Tibial artery (tissue), 4 donors: ENCODE data around the gene DIDO1.

ENCODE experiments used
- DNase-seq, 2 donors: peaks; one replicate each; pipeline ENCODE4 v3.0.0-alpha.2; 2019
- H3K27ac ChIP-seq, 2 donors: fragments of 200-600 bp; sonication (generic) in 1 of 2; 1 replicate in 1 of 2; 2 replicates in 1 of 2; pipeline ENCODE4 v1.5.1; 2018 to 2019; ENCODE audit warnings: mild to moderate bottlenecking in 1 of 2
- H3K27me3 ChIP-seq, 2 donors: fragments of 200-600 bp; sonication (generic) in 1 of 2; one replicate each; pipeline versions ENCODE4 v1.5.1 to v1.6.0; 2016 to 2019
- H3K36me3 ChIP-seq, 3 donors: fragments of 200-600 bp; sonication (generic) in 2 of 3; one replicate each; pipeline ENCODE4 v1.5.1; 2016 to 2019; ENCODE audit warnings: mild to moderate bottlenecking in 2 of 3
- H3K4me1 ChIP-seq, 4 donors: fragments of 200-600 bp; sonication (generic) in 2 of 4; 1 replicate in 3 of 4; 2 replicates in 1 of 4; pipeline ENCODE4 v1.5.1; 2016 to 2019
- H3K4me3 ChIP-seq, 2 donors: fragments of 200-600 bp; sonication (generic) in 1 of 2; 1 replicate in 1 of 2; 2 replicates in 1 of 2; pipeline ENCODE4 v1.5.1; 2018 to 2019; ENCODE audit warnings: mild to moderate bottlenecking in 2 of 2
- H3K9me3 ChIP-seq, 3 donors: fragments of 200-600 bp; sonication (generic) in 1 of 3; one replicate each; pipeline ENCODE4 v1.5.1; 2016 to 2019
- CTCF ChIP-seq, 2 experiments: fragments of 200-600 bp in 1 of 2; fragments of 450-650 bp in 1 of 2; IDR thresholded peaks; one replicate each; pipeline ENCODE4 v1.5.1; 2017 to 2019; ENCODE audit warnings: antibody characterized with exemption in 2 of 2, mild to moderate bottlenecking in 1 of 2, moderate library complexity in 1 of 2
- intact Hi-C: fragments of 100-400 bp; cut with DNase I; formaldehyde crosslinking; loops from one replicate; pipeline ENCODE4 v1.15.0; 2023; ENCODE audit warnings: low total_unique reads

DIDO1 gene

GRCh38 chr20:62957136-62958117 is 31.1 kb upstream of the DIDO1 start:
- H3K36me3 ChIP-seq = no peaks in the 10 kb centered on the region
- H3K27ac ChIP-seq = no peak overlapping the region
- H3K4me3 ChIP-seq = no peak overlapping the region
- peaks cover 0 to 29% (median 22%) of the 10 kb centered on the region in 4 donors for H3K4me1 ChIP-seq
- no peaks in the 10 kb centered on the region for H3K27me3 ChIP-seq
- intact Hi-C loops = no loop called here
- DNase-seq = no peak
- no peaks in the 10 kb centered on the region for H3K9me3 ChIP-seq
- TF ChIP-seq CTCF (IDR thresholded peaks at IDR 0.05) = no peak

DNA sequence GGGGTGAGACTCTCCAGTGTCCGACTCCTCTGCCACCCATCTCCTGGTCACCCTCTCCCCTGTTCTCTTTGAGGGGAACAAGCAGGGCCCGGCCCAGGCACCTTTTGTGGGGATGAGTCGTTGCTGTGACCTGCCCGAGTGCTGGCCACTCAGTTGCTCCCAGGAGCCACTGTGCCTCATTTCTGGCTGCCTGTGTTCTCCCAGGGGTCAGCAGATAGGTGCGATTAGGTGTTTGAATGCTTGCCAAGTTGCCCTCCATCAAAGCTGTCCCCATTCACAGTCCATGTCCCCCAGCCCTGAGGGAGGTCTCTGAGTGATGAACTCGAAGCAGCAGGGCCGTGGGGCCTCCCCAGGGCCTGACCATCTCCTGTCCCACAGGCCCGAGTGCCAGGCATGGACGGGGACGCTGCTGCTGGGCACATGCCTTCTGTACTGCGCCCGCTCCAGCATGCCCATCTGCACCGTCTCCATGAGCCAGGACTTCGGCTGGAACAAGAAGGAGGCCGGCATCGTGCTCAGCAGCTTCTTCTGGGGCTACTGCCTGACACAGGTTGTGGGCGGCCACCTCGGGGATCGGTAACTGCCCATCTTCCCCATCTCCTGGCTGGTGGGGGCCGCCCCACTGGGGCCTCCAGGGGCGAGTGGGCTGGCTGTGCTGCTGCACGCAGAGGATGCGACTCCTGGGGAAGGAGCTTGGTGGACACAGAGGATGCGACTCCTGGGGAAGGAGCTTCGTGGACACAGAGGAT is 30.3 kb upstream of the DIDO1 start:
- DNase-seq = no peak
- H3K27me3 ChIP-seq = no peaks in the 10 kb centered on the region
- TF ChIP-seq CTCF (IDR thresholded peaks at IDR 0.05) = no peak
- no peaks in the 10 kb centered on the region for H3K9me3 ChIP-seq
- intact Hi-C loops = no loop called here
- H3K36me3 ChIP-seq = no peaks in the 10 kb centered on the region
- peaks cover 0 to 33% (median 26%) of the 10 kb centered on the region in 4 donors for H3K4me1 ChIP-seq
- H3K27ac ChIP-seq = no peak overlapping the region
- H3K4me3 ChIP-seq = no peak overlapping the region

- no peak for DNase-seq
- no peak overlapping the region for H3K27ac ChIP-seq
- H3K4me3 ChIP-seq = no peak overlapping the region
- H3K27me3 ChIP-seq = no peaks in the 10 kb centered on the region
- intact Hi-C loops = no loop called here
- H3K4me1 ChIP-seq = peaks cover 0 to 33% (median 26%) of the 10 kb centered on the region in 4 donors
- TF ChIP-seq CTCF (IDR thresholded peaks at IDR 0.05) = no peak
- H3K36me3 ChIP-seq = peaks cover 0 to 2% (median under 1%) of the 10 kb centered on the region in 3 donors
- no peaks in the 10 kb centered on the region for H3K9me3 ChIP-seq
Measured at GRCh38 chr20:62955519-62956386, 29.4 kb upstream of the DIDO1 start.

DNA sequence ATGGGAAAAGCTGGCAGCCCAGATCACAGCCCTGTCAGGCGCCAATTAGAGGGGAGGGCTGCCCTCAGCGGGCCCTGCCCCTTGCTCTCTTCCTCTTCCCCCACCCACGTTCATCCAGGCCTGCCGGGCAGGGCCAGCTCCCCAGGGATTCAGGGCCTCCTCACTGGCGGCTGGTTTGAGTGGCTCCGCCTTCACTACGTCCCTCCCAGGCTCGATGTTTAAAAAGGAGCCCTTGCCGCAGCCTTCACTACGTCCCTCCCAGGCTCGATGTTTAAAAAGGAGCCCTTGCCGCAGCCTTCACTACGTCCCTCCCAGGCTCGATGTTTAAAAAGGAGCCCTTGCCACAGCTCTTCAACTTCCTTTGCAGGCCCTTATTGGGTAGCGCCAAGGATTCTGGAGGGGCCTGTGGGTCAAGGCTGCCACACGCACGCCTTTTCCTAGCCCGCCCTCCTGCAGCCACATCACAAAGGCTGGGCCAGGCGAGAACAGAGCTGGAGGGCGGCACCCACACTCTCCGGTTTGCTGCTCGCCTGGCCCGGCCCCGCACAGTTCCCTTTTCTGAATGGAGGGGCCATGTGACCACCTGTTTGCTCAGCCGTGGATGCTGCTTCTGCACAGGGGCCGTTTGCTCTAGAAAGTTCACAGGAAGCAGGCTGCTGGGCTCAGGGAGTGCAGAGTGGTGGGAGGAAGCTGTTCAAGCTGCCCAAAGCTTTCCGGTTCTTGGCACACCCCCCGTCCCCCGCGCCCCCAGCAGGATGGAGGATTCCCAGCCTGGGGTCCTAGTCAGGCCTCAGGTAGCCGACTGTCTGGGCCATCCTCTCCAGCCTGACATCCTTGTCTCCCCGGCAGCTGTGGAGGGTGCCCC is 27.8 kb upstream of the DIDO1 start:
- TF ChIP-seq CTCF (IDR thresholded peaks at IDR 0.05) = no peak

More for the DNA sequence above, 27.8 kb upstream of the DIDO1 start:
- peaks cover 6 to 19% (median 17%) of the 10 kb centered on the region in 3 donors for H3K36me3 ChIP-seq
- peaks cover 0 to 33% (median 26%) of the 10 kb centered on the region in 4 donors for H3K4me1 ChIP-seq
- intact Hi-C loops = no loop called here
- no peaks in the 10 kb centered on the region for H3K9me3 ChIP-seq
- H3K4me3 ChIP-seq = peak overlapping the region; percentile 34 to 51
- H3K27ac ChIP-seq = peak overlapping the region; percentile 86 to 98
- no peaks in the 10 kb centered on the region for H3K27me3 ChIP-seq
- DNase-seq = peak; percentile 82 to 92
